Duodenal mucosa (tissue), 2 donors: ENCODE measurements around the gene TOPBP1.

ENCODE experiments used
- H3K27ac ChIP-seq: one replicate; pipeline ENCODE4 v1.7.0; 2013; ENCODE audit warnings: low read depth, low read length
- H3K27me3 ChIP-seq, 2 donors: one replicate each; pipeline ENCODE4 v1.7.0; 2013; ENCODE audit warnings: low read length in 2 of 2, control low read depth in 1 of 2; ENCODE audit not compliant: insufficient read depth in 2 of 2, control insufficient read depth in 1 of 2
- H3K36me3 ChIP-seq, 2 donors: one replicate each; pipeline ENCODE4 v1.7.0; 2013; ENCODE audit warnings: low read length in 2 of 2, control low read depth in 1 of 2; ENCODE audit not compliant: insufficient read depth in 2 of 2, control insufficient read depth in 1 of 2
- H3K4me1 ChIP-seq, 2 donors: one replicate each; pipeline ENCODE4 v1.7.0; 2013; ENCODE audit warnings: low read length in 2 of 2, control low read depth in 1 of 2; ENCODE audit not compliant: insufficient read depth in 2 of 2, control insufficient read depth in 1 of 2
- H3K4me3 ChIP-seq, 2 donors: one replicate each; pipeline ENCODE4 v1.7.0; 2013; ENCODE audit warnings: low read length in 2 of 2, low read depth in 1 of 2
- H3K9ac ChIP-seq, 2 donors: one replicate each; pipeline ENCODE4 v1.7.0; 2013; ENCODE audit warnings: low read length in 2 of 2, low read depth in 1 of 2
- H3K9me3 ChIP-seq, 2 donors: one replicate each; pipeline ENCODE4 v1.7.0; 2013; ENCODE audit warnings: low read length in 2 of 2, control low read depth in 1 of 2; ENCODE audit not compliant: control insufficient read depth in 1 of 2

The TOPBP1 gene

DNA sequence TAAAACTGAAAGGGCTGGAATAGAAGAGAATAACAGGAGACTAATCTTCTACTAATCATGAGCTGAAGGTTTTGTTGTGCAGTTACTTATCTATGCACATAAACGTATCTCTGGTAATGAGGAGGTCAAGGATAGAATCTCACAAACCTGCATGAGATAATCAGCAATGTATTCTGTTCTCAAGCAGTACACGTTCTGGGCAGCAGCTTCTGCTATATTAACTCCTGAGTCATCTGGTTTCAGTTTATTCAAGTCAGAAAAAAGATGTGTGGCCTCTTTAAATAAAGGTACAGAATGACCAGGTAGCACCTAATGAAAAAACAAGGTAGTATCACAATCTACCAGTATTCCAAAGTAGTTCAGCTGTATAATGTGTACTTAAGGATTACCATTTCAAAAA is 53.4 kb downstream of the TOPBP1 start:
- Histone ChIP-seq H3K4me1 (no peaks in the 10 kb centered on the region), H3K27me3 (no peaks in the 10 kb centered on the region), H3K36me3 (peaks cover 8 to 44% of the 10 kb centered on the region in 2 donors), H3K9me3 (no peaks in the 10 kb centered on the region), H3K9ac (no peak overlapping the region), H3K4me3 (no peak overlapping the region), H3K27ac (no peak overlapping the region)

DNA sequence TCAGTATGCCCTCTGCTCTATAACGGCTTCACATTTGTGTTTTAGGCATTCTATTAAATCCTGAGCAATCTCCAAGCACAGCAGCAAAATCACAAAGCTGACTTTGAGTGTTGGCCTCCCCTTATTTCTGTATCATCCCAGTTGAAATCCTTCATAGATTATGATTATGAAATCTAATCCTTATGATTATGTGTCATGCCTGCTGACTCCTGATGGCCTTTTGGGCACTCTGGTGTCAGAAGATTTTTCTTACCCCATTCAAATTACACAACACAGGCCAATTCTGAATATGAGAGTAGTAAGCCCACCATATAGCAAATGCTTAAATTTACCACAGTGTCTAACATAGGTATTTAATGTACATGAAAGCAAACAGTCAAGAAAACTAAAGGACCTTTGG is 53.9 kb downstream of the TOPBP1 start:
- Histone ChIP-seq H3K36me3 (peaks cover 8 to 39% of the 10 kb centered on the region in 2 donors), H3K9me3 (no peaks in the 10 kb centered on the region), H3K27me3 (no peaks in the 10 kb centered on the region), H3K4me3 (no peak overlapping the region), H3K9ac (no peak overlapping the region), H3K27ac (no peak overlapping the region), H3K4me1 (no peaks in the 10 kb centered on the region)

DNA sequence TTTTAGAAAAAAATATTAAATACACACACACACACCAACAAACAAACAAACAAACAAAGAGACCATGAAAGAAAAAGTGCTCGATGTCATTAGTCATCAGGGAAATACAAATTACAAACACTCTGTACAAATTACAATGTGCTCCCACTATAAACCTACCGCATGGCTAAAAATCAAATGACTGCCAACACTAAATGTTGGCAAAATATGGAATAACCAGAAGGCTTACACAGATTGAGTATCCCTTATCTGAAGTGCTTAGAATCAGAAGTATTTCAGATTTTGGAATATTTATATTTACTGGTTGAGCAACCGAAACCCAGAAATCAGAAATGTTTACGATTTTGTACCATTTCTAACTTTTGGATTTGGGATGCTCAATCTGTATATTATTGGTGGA is 54.8 kb downstream of the TOPBP1 start:
- H3K27ac ChIP-seq = no peak overlapping the region
- no peaks in the 10 kb centered on the region for H3K9me3 ChIP-seq
- H3K4me1 ChIP-seq = no peaks in the 10 kb centered on the region
- no peak overlapping the region for H3K9ac ChIP-seq
- H3K36me3 ChIP-seq = peaks cover 8 to 35% of the 10 kb centered on the region in 2 donors
- H3K4me3 ChIP-seq = no peak overlapping the region
- no peaks in the 10 kb centered on the region for H3K27me3 ChIP-seq

DNA sequence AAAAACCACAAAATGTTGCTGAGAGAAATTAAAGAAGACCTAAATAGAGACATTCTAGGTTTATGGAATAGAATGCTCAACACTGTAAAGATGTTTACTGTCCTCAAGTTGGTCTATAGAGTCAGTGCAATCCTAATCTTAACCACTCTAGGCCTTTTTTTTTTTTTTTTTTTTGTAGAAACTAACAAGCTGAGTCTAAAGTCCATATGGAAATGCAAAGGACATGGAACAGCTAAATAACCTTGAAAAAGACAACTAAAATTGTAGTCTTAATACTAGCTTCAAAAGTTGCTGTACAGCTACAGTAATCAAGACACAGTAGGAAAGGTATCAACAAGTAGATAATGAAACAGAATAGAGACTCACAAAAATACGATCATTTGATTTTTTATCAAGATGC is 55.4 kb downstream of the TOPBP1 start:
- Histone ChIP-seq H3K27ac (no peak overlapping the region), H3K9ac (no peak overlapping the region), H3K36me3 (peaks cover 8 to 35% of the 10 kb centered on the region in 2 donors), H3K27me3 (no peaks in the 10 kb centered on the region), H3K4me1 (no peaks in the 10 kb centered on the region), H3K9me3 (no peaks in the 10 kb centered on the region), H3K4me3 (no peak overlapping the region)

DNA sequence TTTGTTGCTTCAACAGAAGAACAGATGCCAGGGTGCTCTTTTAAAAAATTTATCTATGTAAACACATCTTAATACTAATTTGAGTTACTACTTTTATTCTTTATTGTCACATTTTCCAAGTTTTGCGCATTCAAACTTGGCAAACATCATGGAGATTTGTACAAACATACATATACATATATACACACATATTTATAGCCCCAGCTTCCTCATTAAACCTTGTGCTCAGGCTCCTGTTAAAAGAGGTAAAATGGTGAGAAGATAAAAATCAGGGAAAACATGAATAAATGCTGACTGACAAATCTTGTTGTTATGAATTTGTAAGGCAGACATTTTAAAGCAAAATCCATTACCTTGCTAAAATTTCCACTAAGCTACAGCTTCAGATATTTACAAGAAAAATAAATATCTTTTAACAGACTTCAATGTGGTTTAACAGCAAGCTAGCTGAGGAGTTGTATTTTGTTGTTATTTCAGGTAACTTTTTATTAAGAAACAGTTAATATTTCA is 61.1 kb downstream of the TOPBP1 start:
- H3K27me3 ChIP-seq = no peaks in the 10 kb centered on the region
- H3K36me3 ChIP-seq = peaks cover 4 to 13% of the 10 kb centered on the region in 2 donors
- no peaks in the 10 kb centered on the region for H3K9me3 ChIP-seq
- no peak overlapping the region for H3K27ac ChIP-seq
- H3K4me3 ChIP-seq = no peak overlapping the region
- no peaks in the 10 kb centered on the region for H3K4me1 ChIP-seq
- no peak overlapping the region for H3K9ac ChIP-seq

DNA sequence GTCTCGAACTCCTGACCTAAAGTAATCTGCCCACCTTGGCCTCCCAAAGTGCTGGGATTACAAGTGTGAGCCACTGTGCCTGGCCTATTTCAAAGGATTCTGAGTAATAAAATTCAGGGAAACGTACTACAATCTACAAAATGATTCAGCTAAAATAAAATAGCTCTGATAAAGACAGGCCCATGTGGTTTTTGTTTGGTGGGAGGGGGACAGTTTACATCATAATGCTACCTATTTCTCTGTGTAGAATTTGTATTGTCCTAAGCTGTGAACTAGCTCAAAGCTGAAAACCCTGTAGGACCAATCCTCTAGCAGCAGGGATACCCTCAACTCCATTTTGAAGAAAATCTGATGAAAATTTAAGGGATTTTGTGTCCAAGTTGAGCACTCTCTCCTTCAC is 62.5 kb downstream of the TOPBP1 start:
- Histone ChIP-seq H3K27ac (no peak overlapping the region), H3K36me3 (peaks cover 4 to 11% of the 10 kb centered on the region in 2 donors), H3K4me3 (no peak overlapping the region), H3K4me1 (no peaks in the 10 kb centered on the region), H3K9me3 (no peaks in the 10 kb centered on the region), H3K27me3 (no peaks in the 10 kb centered on the region), H3K9ac (no peak overlapping the region)

DNA sequence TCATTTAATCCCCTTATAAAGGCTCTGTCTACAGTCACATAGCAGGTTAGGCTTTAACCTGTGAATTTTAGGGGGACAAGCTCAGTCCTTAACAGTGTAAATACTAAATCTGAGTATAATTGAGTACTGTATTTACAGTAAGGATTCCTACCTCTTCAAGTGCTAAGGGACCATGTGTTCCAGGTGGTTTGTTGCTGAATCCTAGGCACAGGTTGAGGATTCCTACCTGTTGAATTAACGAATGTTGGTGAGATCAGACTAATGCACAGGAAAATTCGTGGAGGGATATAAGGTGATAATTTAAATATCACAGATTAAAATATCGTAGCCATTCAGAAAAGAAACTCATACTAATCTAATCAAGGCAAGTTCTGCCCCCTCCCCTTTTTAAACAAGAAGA is 63.3 kb downstream of the TOPBP1 start:
- Histone ChIP-seq H3K4me1 (no peaks in the 10 kb centered on the region), H3K9me3 (no peaks in the 10 kb centered on the region), H3K4me3 (no peak overlapping the region), H3K9ac (no peak overlapping the region), H3K27me3 (no peaks in the 10 kb centered on the region), H3K36me3 (peaks cover 4 to 11% of the 10 kb centered on the region in 2 donors), H3K27ac (no peak overlapping the region)

DNA sequence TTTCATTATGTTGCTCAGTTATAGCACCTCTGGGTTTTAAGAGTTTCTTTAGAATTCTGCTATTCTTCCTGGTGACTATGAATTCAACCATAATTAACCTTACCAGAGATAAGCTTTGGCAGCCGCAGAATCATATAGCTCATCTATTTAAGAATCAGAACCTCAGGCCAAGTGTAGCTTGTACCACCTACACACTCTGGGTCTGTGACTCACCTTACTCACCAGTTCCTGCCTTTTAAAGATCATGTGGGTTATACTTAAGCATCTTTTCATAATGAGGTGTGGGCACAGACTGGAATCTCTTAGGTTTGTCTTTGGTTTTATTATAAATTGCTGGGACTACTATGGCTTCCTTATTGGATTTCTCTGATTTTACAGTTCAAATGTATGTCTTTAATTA is 66.4 kb downstream of the TOPBP1 start:
- H3K4me3 ChIP-seq = no peak overlapping the region
- no peaks in the 10 kb centered on the region for H3K27me3 ChIP-seq
- H3K9me3 ChIP-seq = no peaks in the 10 kb centered on the region
- H3K9ac ChIP-seq = no peak overlapping the region
- H3K4me1 ChIP-seq = no peaks in the 10 kb centered on the region
- no peak overlapping the region for H3K27ac ChIP-seq
- H3K36me3 ChIP-seq = no peaks in the 10 kb centered on the region

DNA sequence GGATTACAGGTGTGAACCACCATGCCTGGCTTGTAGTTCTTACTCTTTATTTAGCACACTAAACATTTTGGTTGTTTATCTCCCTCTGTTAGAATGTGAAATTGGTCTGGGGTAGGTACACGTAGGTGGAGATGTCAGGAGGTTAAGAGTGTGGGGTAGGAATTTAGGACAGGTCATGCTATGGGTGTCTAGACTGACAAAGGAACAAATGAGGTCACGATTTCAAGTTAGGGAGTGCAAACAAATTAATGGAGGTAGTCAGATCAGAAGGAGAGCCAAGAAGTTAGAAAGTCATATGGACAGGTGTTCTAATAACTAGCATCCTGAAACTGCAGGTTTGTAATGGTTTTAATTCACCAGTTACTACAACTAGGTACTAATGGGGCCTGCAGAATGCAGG is 68.5 kb downstream of the TOPBP1 start:
- H3K4me3 ChIP-seq = no peak overlapping the region
- H3K27ac ChIP-seq = no peak overlapping the region
- peaks cover 9 to 14% of the 10 kb centered on the region in 2 donors for H3K36me3 ChIP-seq
- H3K9me3 ChIP-seq = no peaks in the 10 kb centered on the region
- no peaks in the 10 kb centered on the region for H3K4me1 ChIP-seq
- no peak overlapping the region for H3K9ac ChIP-seq
- H3K27me3 ChIP-seq = no peaks in the 10 kb centered on the region

DNA sequence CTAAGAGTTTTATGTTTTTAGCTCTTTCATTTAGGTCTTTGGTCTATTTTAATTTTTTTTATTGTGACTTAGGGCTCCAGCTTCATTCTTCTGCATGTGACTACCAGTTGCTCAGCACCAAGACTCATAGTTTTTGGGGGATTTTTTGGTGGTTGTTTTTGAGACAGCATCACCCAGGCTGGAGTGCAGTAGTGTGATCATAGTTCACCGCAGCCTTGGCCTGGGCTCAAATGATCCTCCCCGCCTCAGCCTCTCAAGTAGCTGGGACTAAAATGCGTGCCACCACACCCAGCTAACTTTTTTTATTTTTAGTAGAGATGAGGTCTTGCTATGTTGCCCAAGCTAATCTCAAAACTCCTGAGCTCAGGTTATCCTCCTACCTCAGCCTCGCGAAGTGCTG is 68.9 kb downstream of the TOPBP1 start:
- H3K27me3 ChIP-seq = no peaks in the 10 kb centered on the region
- H3K9me3 ChIP-seq = no peaks in the 10 kb centered on the region
- no peaks in the 10 kb centered on the region for H3K4me1 ChIP-seq
- no peak overlapping the region for H3K9ac ChIP-seq
- H3K4me3 ChIP-seq = no peak overlapping the region
- H3K27ac ChIP-seq = no peak overlapping the region
- H3K36me3 ChIP-seq = peaks cover 13 to 18% of the 10 kb centered on the region in 2 donors

DNA sequence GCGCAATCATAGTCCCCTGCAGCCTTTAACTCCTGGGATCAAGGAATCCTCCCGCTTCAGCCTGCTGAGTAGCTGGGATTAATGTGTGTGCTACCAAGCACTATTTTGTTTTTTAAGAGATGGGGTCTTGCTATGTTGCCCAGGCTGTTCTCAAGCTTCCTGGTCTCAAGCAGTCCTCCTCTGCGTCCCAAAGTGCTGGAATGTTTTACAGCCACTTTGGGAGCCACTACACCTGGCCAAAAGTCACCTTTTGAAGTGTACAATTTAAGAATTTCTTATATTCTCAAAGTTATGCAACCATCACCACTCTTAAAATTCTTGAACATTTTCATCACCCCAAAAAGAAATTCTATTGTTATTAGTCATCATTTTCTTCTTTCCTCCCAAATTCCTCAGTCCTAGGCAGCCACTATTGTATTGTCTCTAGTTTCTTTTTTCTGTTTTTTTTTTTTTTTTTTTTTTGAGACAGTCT is 70.4 kb downstream of the TOPBP1 start:
- Histone ChIP-seq H3K4me1 (no peaks in the 10 kb centered on the region), H3K36me3 (peaks cover 21 to 33% of the 10 kb centered on the region in 2 donors), H3K9ac (no peak overlapping the region), H3K27me3 (no peaks in the 10 kb centered on the region), H3K4me3 (no peak overlapping the region), H3K9me3 (no peaks in the 10 kb centered on the region), H3K27ac (no peak overlapping the region)
